SK-N-SH (cell line): ENCODE results near the gene EIF1AD. TPM values are rescaled to one million over a fixed set of nuclear protein-coding genes. Genes with fewer than 3 reads are reported as not detected.

Source experiments
- CTCF ChIA-PET: fragments of 300-600, 350-600 bp; formaldehyde crosslinking; extraction: SDS; loops from one replicate; lab custom pipeline; 2021; lab: Yijun Ruan, JAX
- POLR2A ChIA-PET: fragments of 350-600 bp; sonication (Branson Sonifier 250); formaldehyde crosslinking; extraction: SDS; loops from one replicate; lab custom pipeline; 2020; ENCODE audit warnings: antibody characterized with exemption, inconsistent platforms; lab: Yijun Ruan, JAX
- DNase-seq: peaks from one replicate; pipeline ENCODE4 v3.0.0; 2012
- H2AFZ ChIP-seq: fragments of 200-600 bp; sonication (generic); 2 replicates; pipeline ENCODE4 v1.8.1; 2016; ENCODE audit warnings: antibody characterized with exemption, mild to moderate bottlenecking, low read depth
- H3F3A ChIP-seq: fragments of 200-600 bp; sonication (generic); replicated peaks from 2 replicates; pipeline ENCODE3; 2016; ENCODE audit warnings: antibody characterized with exemption, mild to moderate bottlenecking; ENCODE audit not compliant: insufficient read depth
- H3K27ac ChIP-seq, 2 experiments: fragments of 200-500 bp in 1 of 2; fragments of 200-600 bp in 1 of 2; sonication (Bioruptor generic) in 1 of 2; sonication (generic), shearing (Covaris generic) in 1 of 2; 2 replicates each; pipeline versions ENCODE4 v1.5.1 to v1.6.1; 2014 to 2016; ENCODE audit warnings: low read depth in 2 of 2, inconsistent platforms in 1 of 2, low read length in 1 of 2, mild to moderate bottlenecking in 1 of 2, mixed read lengths in 1 of 2
- H3K27me3 ChIP-seq: fragments of 200-600 bp; sonication (generic), shearing (Covaris generic); 2 replicates; pipeline ENCODE4 v1.6.1; 2016; ENCODE audit warnings: mixed run types; ENCODE audit not compliant: insufficient read depth
- H3K36me3 ChIP-seq, 2 experiments: fragments of 200-500 bp in 1 of 2; fragments of 200-600 bp in 1 of 2; sonication (Bioruptor generic) in 1 of 2; sonication (generic) in 1 of 2; replicated peaks in 1 of 2; 2 replicates each; pipeline versions ENCODE3 to v1.5.1; 2014 to 2016; ENCODE audit warnings: low read length in 1 of 2, mild to moderate bottlenecking in 1 of 2; ENCODE audit not compliant: insufficient read depth in 2 of 2, control insufficient read depth in 1 of 2
- H3K4me1 ChIP-seq, 2 experiments: fragments of 200-500 bp in 1 of 2; fragments of 200-600 bp in 1 of 2; sonication (Bioruptor generic) in 1 of 2; sonication (generic), shearing (Covaris generic) in 1 of 2; 2 replicates each; pipeline versions ENCODE4 v1.5.1 to v1.6.1; 2014 to 2016; ENCODE audit warnings: low read depth in 1 of 2, low read length in 1 of 2, mixed run types in 1 of 2; ENCODE audit not compliant: insufficient read depth in 2 of 2, control insufficient read depth in 1 of 2
- H3K4me2 ChIP-seq: fragments of 200-600 bp; sonication (generic), shearing (Covaris generic); 2 replicates; pipeline ENCODE4 v1.6.1; 2017; ENCODE audit warnings: mixed run types
- H3K4me3 ChIP-seq, 2 experiments: fragments of 200-500 bp in 1 of 2; fragments of 200-600 bp in 1 of 2; sonication (Bioruptor generic) in 1 of 2; sonication (generic), shearing (Covaris generic) in 1 of 2; 2 replicates each; pipeline versions ENCODE4 v1.5.1 to v1.8.1; 2014 to 2016; ENCODE audit warnings: low read depth in 2 of 2, inconsistent platforms in 1 of 2, low read length in 1 of 2, mild to moderate bottlenecking in 1 of 2, mixed read lengths in 1 of 2, moderate library complexity in 1 of 2
- H3K79me2 ChIP-seq: fragments of 200-600 bp; sonication (generic); 2 replicates; pipeline ENCODE4 v1.8.1; 2017; ENCODE audit warnings: mild to moderate bottlenecking; ENCODE audit not compliant: insufficient read depth
- H3K9ac ChIP-seq: fragments of 200-600 bp; sonication (generic); 2 replicates; pipeline ENCODE4 v1.6.1; 2017; ENCODE audit warnings: mixed run types
- H3K9me2 ChIP-seq: fragments of 200-600 bp; sonication (generic); 2 replicates; pipeline ENCODE4 v1.6.1; 2017; ENCODE audit warnings: mixed run types
- H3K9me3 ChIP-seq: fragments of 200-600 bp; sonication (generic); 2 replicates; pipeline ENCODE4 v1.6.1; 2017; ENCODE audit warnings: mixed run types, mild to moderate bottlenecking, moderate library complexity
- H4K20me1 ChIP-seq: fragments of 200-600 bp; sonication (generic); 2 replicates; pipeline ENCODE4 v1.6.1; 2017; ENCODE audit warnings: mild to moderate bottlenecking, mixed run types; ENCODE audit not compliant: insufficient read depth
- CHD2 ChIP-seq: fragments of 150-350 bp; IDR thresholded peaks from 2 replicates; pipeline ENCODE4 v1.6.1; 2018; ENCODE audit warnings: low read length; ENCODE audit not compliant: partially characterized antibody
- EP300 ChIP-seq, 2 experiments: IDR thresholded peaks; 2 replicates each; pipeline versions ENCODE4 v1.4.0 to v1.6.1; 2012; ENCODE audit warnings: borderline replicate concordance in 1 of 2, low read depth in 1 of 2, low read length in 1 of 2
- FOSL2 ChIP-seq: IDR thresholded peaks from 2 replicates; pipeline ENCODE4 v1.4.0; 2012; ENCODE audit warnings: low read depth, mild to moderate bottlenecking, moderate library complexity, borderline replicate concordance
- FOXJ3 ChIP-seq: sonication (generic); formaldehyde crosslinking; IDR thresholded peaks from 2 replicates; pipeline ENCODE4 v1.5.1; 2020; ENCODE audit warnings: mild to moderate bottlenecking, missing genetic modification reagents
- MEF2A ChIP-seq: IDR thresholded peaks from 2 replicates; pipeline ENCODE4 v1.4.0; 2012; ENCODE audit warnings: low read depth, borderline replicate concordance
- POLR2AphosphoS5 ChIP-seq: IDR thresholded peaks from 2 replicates; pipeline ENCODE4 v1.6.1; 2012; ENCODE audit warnings: low read depth, low read length
- RAD21 ChIP-seq: IDR thresholded peaks from 2 replicates; pipeline ENCODE4 v1.6.1; 2012; ENCODE audit warnings: mild to moderate bottlenecking, low read length
- SMC3 ChIP-seq: IDR thresholded peaks from 2 replicates; pipeline ENCODE4 v1.6.1; 2012; ENCODE audit warnings: low read depth, low read length, improper control_type of control experiment
- TAF1 ChIP-seq: IDR thresholded peaks from 2 replicates; pipeline ENCODE4 v1.6.1; 2012; ENCODE audit warnings: low read depth, mild to moderate bottlenecking, low read length, moderate library complexity, borderline replicate concordance
- ZBTB33 ChIP-seq: IDR thresholded peaks from 2 replicates; pipeline ENCODE4 v1.4.0; 2012; ENCODE audit warnings: low read depth, borderline replicate concordance
- WGBS: methylation state at CpG from one replicate; pipeline ENCODE4 v1.1.6; 2017; ENCODE audit warnings: low lambda C conversion rate; 5-methylcytosine and 5-hydroxymethylcytosine counted together
- polyA plus RNA-seq, 3 experiments: library from polyadenylated mRNA; depleted of rRNA; stranded (reverse); fragments of >200 nt; gene quantifications; 2 replicates each; pipeline ENCODE4 v1.2.3, GENCODE V29; 2012
- TF ChIP-seq, protein P1 (sequence below): fragments of 150-350 bp; IDR thresholded peaks from 2 replicates; pipeline ENCODE4 v1.6.1; 2016; ENCODE audit warnings: mild to moderate bottlenecking, low read depth, low read length
- TF ChIP-seq, protein P2 (sequence below): fragments of 200-600 bp; sonication (generic); IDR thresholded peaks from 2 replicates; pipeline ENCODE4 v1.6.1; 2017; ENCODE audit warnings: antibody characterized with exemption, mild to moderate bottlenecking, moderate library complexity

Gene EIF1AD
- polyA plus RNA-seq, 1 of the 3 experiments (the other 2 are of a cell fraction) = 28.9 TPM

GRCh38 chr11:65973439-65974110 lies 28.4 kb downstream of the EIF1AD start:
- Histone ChIP-seq H3K36me3 (peaks cover 27 to 49% of the 10 kb centered on the region in 2 experiments), H3K27ac (no peak overlapping the region), H3K27me3 (no peaks in the 10 kb centered on the region), H3K4me2 (no peak overlapping the region), H3K9me3 (no peaks in the 10 kb centered on the region), H3K9me2 (no peaks in the 10 kb centered on the region), H2AFZ (no peak overlapping the region), H4K20me1 (no peaks in the 10 kb centered on the region), H3K4me1 (no peaks in the 10 kb centered on the region), H3K79me2 (no peaks in the 10 kb centered on the region), H3F3A (peaks cover 9% of the 10 kb centered on the region), H3K4me3 (no peak overlapping the region), H3K9ac (no peak overlapping the region)
- TF ChIP-seq, protein P1, sequence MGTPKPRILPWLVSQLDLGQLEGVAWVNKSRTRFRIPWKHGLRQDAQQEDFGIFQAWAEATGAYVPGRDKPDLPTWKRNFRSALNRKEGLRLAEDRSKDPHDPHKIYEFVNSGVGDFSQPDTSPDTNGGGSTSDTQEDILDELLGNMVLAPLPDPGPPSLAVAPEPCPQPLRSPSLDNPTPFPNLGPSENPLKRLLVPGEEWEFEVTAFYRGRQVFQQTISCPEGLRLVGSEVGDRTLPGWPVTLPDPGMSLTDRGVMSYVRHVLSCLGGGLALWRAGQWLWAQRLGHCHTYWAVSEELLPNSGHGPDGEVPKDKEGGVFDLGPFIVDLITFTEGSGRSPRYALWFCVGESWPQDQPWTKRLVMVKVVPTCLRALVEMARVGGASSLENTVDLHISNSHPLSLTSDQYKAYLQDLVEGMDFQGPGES = no peak
- TF ChIP-seq FOSL2 = peak; percentile 28; the same call in 1 of the 2 replicates
- ChIA-PET POLR2A (no interaction called here), CTCF (interaction anchor here (1.3 to 1.4 kb wide), 2 partner anchors 12 to 89 kb away, joined by 3 read pairs; no protein-coding TSS in a partner anchor)
- no peak for DNase-seq
- 94% methylated on average over 13 of the region's 13 CpGs for WGBS

- no peak overlapping the region for H3K4me3 ChIP-seq
- H3K4me2 ChIP-seq = no peak overlapping the region
- no peaks in the 10 kb centered on the region for H3K79me2 ChIP-seq
- POLR2A ChIA-PET = interaction anchor here (0.6 kb wide), 1 partner anchor 57 kb away, joined by 5 read pairs; no protein-coding TSS in a partner anchor
- H4K20me1 ChIP-seq = no peaks in the 10 kb centered on the region
- no peak overlapping the region for H3K27ac ChIP-seq
- CTCF ChIA-PET = interaction anchor here (0.9 to 1.7 kb wide), 6 partner anchors 9 to 260 kb away, joined by 3 to 8 read pairs (median 4); partner anchors contain the start of genes FIBP and KAT5
- H3K9ac ChIP-seq = no peak overlapping the region
- H3F3A ChIP-seq = peaks cover 9% of the 10 kb centered on the region
- DNase-seq = no peak
- H3K4me1 ChIP-seq = no peaks in the 10 kb centered on the region
- peaks cover 32 to 43% of the 10 kb centered on the region in 2 experiments for H3K36me3 ChIP-seq
- H3K9me2 ChIP-seq = no peaks in the 10 kb centered on the region
- no peaks in the 10 kb centered on the region for H3K27me3 ChIP-seq
- 95% methylated on average over 8 of the region's 8 CpGs for WGBS
- no peak overlapping the region for H2AFZ ChIP-seq
- no peak for TF ChIP-seq ZBTB33
- TF ChIP-seq TAF1 = no peak
- TF ChIP-seq POLR2AphosphoS5 = no peak
- no peak for TF ChIP-seq EP300 (IDR thresholded peaks at IDR 0.05; ENCODE audit: borderline replicate concordance in 1 of 2, low read depth in 1 of 2, low read length in 1 of 2)
- no peak for TF ChIP-seq FOXJ3
- TF ChIP-seq, protein P2, sequence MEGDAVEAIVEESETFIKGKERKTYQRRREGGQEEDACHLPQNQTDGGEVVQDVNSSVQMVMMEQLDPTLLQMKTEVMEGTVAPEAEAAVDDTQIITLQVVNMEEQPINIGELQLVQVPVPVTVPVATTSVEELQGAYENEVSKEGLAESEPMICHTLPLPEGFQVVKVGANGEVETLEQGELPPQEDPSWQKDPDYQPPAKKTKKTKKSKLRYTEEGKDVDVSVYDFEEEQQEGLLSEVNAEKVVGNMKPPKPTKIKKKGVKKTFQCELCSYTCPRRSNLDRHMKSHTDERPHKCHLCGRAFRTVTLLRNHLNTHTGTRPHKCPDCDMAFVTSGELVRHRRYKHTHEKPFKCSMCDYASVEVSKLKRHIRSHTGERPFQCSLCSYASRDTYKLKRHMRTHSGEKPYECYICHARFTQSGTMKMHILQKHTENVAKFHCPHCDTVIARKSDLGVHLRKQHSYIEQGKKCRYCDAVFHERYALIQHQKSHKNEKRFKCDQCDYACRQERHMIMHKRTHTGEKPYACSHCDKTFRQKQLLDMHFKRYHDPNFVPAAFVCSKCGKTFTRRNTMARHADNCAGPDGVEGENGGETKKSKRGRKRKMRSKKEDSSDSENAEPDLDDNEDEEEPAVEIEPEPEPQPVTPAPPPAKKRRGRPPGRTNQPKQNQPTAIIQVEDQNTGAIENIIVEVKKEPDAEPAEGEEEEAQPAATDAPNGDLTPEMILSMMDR = no peak
- no peak for TF ChIP-seq CHD2
- TF ChIP-seq MEF2A = no peak
- TF ChIP-seq SMC3 = no peak
- no peak for TF ChIP-seq RAD21
- no peaks in the 10 kb centered on the region for H3K9me3 ChIP-seq
Measured at GRCh38 chr11:65972116-65972515, 29.8 kb downstream of the EIF1AD start.
